Keratinocyte (primary cell): ENCODE measurements around the gene POFUT2.

Experiments
- EZH2 ChIP-seq: IDR thresholded peaks from one replicate; pipeline ENCODE4 v1.6.1; 2012; ENCODE audit warnings: inconsistent platforms, mild to moderate bottlenecking, low read length, moderate library complexity
- TF ChIP-seq, protein P1 (sequence below), 3 experiments: IDR thresholded peaks in 1 of 3; conservative IDR thresholded peaks in 1 of 3; optimal IDR thresholded peaks in 1 of 3; 2 replicates in 2 of 3; 3 replicates in 1 of 3; pipeline versions ENCODE3 to v1.5.1; 2011; ENCODE audit warnings: low read length in 3 of 3, mild to moderate bottlenecking in 3 of 3, moderate library complexity in 2 of 3, control low read depth in 1 of 3, inconsistent platforms in 1 of 3; ENCODE audit not compliant: insufficient read depth in 2 of 3; ENCODE audit errors: extremely low read depth in 1 of 3

DNA sequence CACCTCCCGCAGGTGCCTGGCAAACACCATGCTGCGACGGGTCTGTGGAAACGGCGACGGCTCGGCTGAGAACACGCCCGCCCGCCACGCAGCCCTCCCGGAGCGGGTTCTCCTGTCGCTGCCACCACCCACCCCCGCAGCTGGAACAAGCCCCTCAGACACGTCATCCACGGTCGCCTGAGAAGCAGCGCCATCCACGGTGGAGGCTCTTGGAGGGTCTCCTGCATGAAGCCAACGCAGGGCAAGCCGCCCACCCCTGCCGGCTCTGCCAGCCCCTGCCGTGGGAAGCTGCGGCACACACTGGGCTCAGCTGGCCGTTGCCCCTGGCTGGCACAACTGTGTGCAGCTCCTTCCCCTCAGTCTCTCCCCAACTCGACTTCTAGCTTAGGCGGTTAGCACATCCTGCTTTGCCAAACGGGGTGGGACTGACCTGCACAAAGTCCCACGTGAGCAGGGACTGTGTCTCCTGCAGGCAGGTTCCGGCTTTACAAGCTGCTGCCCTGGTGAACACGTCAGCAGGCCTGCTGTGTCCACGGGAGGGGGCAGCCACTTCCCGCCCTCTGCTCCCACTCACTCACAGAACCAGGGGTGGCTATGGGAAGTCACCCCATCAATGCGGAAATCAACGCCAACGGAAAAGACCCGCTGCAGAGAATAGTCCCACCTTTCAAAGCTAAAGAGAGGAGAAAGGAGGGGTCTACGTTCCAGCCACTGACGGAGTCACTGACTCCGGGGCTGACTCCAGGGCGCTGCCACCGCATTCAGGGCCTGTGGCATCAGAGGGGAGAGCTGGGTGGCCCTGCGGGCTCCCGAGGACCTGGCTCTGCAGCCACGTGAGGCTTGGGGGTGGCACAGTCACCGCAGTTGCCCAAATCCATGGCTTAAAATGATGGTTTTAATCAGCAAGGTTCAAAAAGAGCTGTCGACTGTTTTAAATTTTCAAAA, 10.3 kb downstream of the POFUT2 start:
- TF ChIP-seq, protein P1, sequence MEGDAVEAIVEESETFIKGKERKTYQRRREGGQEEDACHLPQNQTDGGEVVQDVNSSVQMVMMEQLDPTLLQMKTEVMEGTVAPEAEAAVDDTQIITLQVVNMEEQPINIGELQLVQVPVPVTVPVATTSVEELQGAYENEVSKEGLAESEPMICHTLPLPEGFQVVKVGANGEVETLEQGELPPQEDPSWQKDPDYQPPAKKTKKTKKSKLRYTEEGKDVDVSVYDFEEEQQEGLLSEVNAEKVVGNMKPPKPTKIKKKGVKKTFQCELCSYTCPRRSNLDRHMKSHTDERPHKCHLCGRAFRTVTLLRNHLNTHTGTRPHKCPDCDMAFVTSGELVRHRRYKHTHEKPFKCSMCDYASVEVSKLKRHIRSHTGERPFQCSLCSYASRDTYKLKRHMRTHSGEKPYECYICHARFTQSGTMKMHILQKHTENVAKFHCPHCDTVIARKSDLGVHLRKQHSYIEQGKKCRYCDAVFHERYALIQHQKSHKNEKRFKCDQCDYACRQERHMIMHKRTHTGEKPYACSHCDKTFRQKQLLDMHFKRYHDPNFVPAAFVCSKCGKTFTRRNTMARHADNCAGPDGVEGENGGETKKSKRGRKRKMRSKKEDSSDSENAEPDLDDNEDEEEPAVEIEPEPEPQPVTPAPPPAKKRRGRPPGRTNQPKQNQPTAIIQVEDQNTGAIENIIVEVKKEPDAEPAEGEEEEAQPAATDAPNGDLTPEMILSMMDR (optimal IDR thresholded peaks at IDR 0.05 in 1 of 3, IDR thresholded peaks at IDR 0.05 in 1 of 3, conservative IDR thresholded peaks at IDR 0.05 in 1 of 3; ENCODE audit: extremely low read depth in 1 of 3, insufficient read depth in 2 of 3, low read length in 3 of 3): no peak
- no peak for TF ChIP-seq EZH2
